T-helper 17 cell (primary cell): ENCODE results near the gene IKZF3. TPM values are rescaled to one million over a fixed set of nuclear protein-coding genes. Genes with fewer than 3 reads are reported as not detected.
"Not testable (repeated sequence)": the region's sequence is repeated elsewhere in the genome, so short reads cannot be mapped to it uniquely, and the experiment has no call there.

ENCODE experiments used
- ATAC-seq: fragments of 150-1000 bp; cut with Tn5 transposase; 2 replicates; pipeline ENCODE4 v1.10.0; 2021; ENCODE audit warnings: mild to moderate bottlenecking, moderate library complexity
- DNase-seq, 3 donors: peaks; one replicate each; pipeline versions ENCODE4 v3.0.0 to v3.0.0-alpha.2; 2020 to 2021
- H3K9me3 ChIP-seq: one replicate; pipeline ENCODE4 v1.7.0; 2013; ENCODE audit warnings: low read length, mild to moderate bottlenecking; ENCODE audit not compliant: control insufficient read depth, poor library complexity, severe bottlenecking
- H3K27ac Mint-ChIP-seq: one replicate; pipeline ENCODE4 v1.8.0; 2022; ENCODE audit warnings: mild to moderate bottlenecking, moderate library complexity, mixed read lengths
- H3K27me3 Mint-ChIP-seq: one replicate; pipeline ENCODE4 v1.8.0; 2022; ENCODE audit warnings: mixed read lengths
- H3K36me3 Mint-ChIP-seq: one replicate; pipeline ENCODE4 v1.8.0; 2022; ENCODE audit warnings: low read depth, mixed read lengths
- H3K4me1 Mint-ChIP-seq: one replicate; pipeline ENCODE4 v1.8.0; 2022; ENCODE audit warnings: mild to moderate bottlenecking, mixed read lengths
- H3K4me3 Mint-ChIP-seq: one replicate; pipeline ENCODE4 v1.8.0; 2022; ENCODE audit warnings: mild to moderate bottlenecking, moderate library complexity, mixed read lengths
- total RNA-seq, 4 donors: library from RNA in 2 of 4; stranded (reverse) in 2 of 4; gene quantifications; one replicate each; pipeline ENCODE4 v1.2.3 and lab custom pipeline; 2022 to 2026

The IKZF3 gene
- total RNA-seq, 2 donors from 2014 or later = 106 to 113 TPM

- H3K27ac Mint-ChIP-seq = no peak overlapping the region
- ATAC-seq (no peak), DNase-seq (peak in 1 of 3 donors; percentile 2)
- H3K4me1 Mint-ChIP-seq = peaks cover 20% of the 10 kb centered on the region
- H3K36me3 Mint-ChIP-seq = no peaks in the 10 kb centered on the region
- no peak overlapping the region for H3K4me3 Mint-ChIP-seq
- H3K27me3 Mint-ChIP-seq = no peaks in the 10 kb centered on the region
- H3K9me3 ChIP-seq = no peaks in the 10 kb centered on the region
These were observed 113.0 kb downstream of the IKZF3 start for GRCh38 chr17:39751016-39751543.

GRCh38 chr17:39750131-39751015 is 113.7 kb downstream of the IKZF3 start:
- H3K9me3 ChIP-seq = no peaks in the 10 kb centered on the region
- ATAC-seq = no peak
- H3K27ac Mint-ChIP-seq = no peak overlapping the region
- H3K4me1 Mint-ChIP-seq = peaks cover 13% of the 10 kb centered on the region
- no peaks in the 10 kb centered on the region for H3K36me3 Mint-ChIP-seq
- peak in 1 of 3 donors; percentile 6 for DNase-seq
- no peak overlapping the region for H3K4me3 Mint-ChIP-seq
- no peaks in the 10 kb centered on the region for H3K27me3 Mint-ChIP-seq

GRCh38 chr17:39748444-39749034 is 115.6 kb downstream of the IKZF3 start:
- H3K27ac Mint-ChIP-seq, H3K9me3 ChIP-seq, H3K36me3 Mint-ChIP-seq, H3K4me3 Mint-ChIP-seq, H3K27me3 Mint-ChIP-seq, ATAC-seq, DNase-seq, H3K4me1 Mint-ChIP-seq: not testable (repeated sequence)

- no peak overlapping the region for H3K27ac Mint-ChIP-seq
- no peaks in the 10 kb centered on the region for H3K27me3 Mint-ChIP-seq
- no peaks in the 10 kb centered on the region for H3K9me3 ChIP-seq
- no peaks in the 10 kb centered on the region for H3K36me3 Mint-ChIP-seq
- H3K4me1 Mint-ChIP-seq = peaks cover 2% of the 10 kb centered on the region
- DNase-seq (no peak), ATAC-seq (no peak)
- H3K4me3 Mint-ChIP-seq = no peak overlapping the region
These were observed 116.4 kb downstream of the IKZF3 start for GRCh38 chr17:39747745-39748144.

- Mint-ChIP-seq H3K4me1 (no peaks in the 10 kb centered on the region), H3K4me3 (peak overlapping the region; percentile 36)
- DNase-seq = no peak
These were observed 118.0 kb downstream of the IKZF3 start for GRCh38 chr17:39746145-39746461.

GRCh38 chr17:39745335-39746144 is 118.6 kb downstream of the IKZF3 start:
- Mint-ChIP-seq H3K36me3 (no peaks in the 10 kb centered on the region), H3K4me3 (no peak overlapping the region), H3K4me1 (no peaks in the 10 kb centered on the region), H3K27ac (no peak overlapping the region), H3K27me3 (no peaks in the 10 kb centered on the region)
- H3K9me3 ChIP-seq = no peaks in the 10 kb centered on the region
- ATAC-seq (no peak), DNase-seq (no peak)

More at GRCh38 chr17:39746145-39746461, 118.0 kb downstream of the IKZF3 start:
- Mint-ChIP-seq H3K27me3 (no peaks in the 10 kb centered on the region), H3K27ac (no peak overlapping the region), H3K36me3 (no peaks in the 10 kb centered on the region)
- H3K9me3 ChIP-seq = no peaks in the 10 kb centered on the region
- ATAC-seq = no peak

- Mint-ChIP-seq H3K36me3 (no peaks in the 10 kb centered on the region), H3K27ac (no peak overlapping the region), H3K4me3 (no peak overlapping the region), H3K27me3 (peaks cover 4% of the 10 kb centered on the region), H3K4me1 (no peaks in the 10 kb centered on the region)
- no peak for DNase-seq
- H3K9me3 ChIP-seq = no peaks in the 10 kb centered on the region
- ATAC-seq = no peak
These were observed 119.3 kb downstream of the IKZF3 start for GRCh38 chr17:39744836-39745215.

- H3K9me3 ChIP-seq = no peaks in the 10 kb centered on the region
- Mint-ChIP-seq H3K27me3 (peaks cover 10% of the 10 kb centered on the region), H3K4me3 (no peak overlapping the region), H3K27ac (no peak overlapping the region), H3K36me3 (no peaks in the 10 kb centered on the region), H3K4me1 (peaks cover 2% of the 10 kb centered on the region)
- ATAC-seq = no peak
- DNase-seq = no peak
These were observed 119.9 kb downstream of the IKZF3 start for GRCh38 chr17:39744075-39744835.

GRCh38 chr17:39742856-39743436 is 121.2 kb downstream of the IKZF3 start:
- Mint-ChIP-seq H3K4me3 (no peak overlapping the region), H3K27ac (no peak overlapping the region), H3K4me1 (peaks cover 7% of the 10 kb centered on the region), H3K27me3 (peaks cover 16% of the 10 kb centered on the region), H3K36me3 (peaks cover 4% of the 10 kb centered on the region)
- DNase-seq (no peak), ATAC-seq (no peak)
- H3K9me3 ChIP-seq = no peaks in the 10 kb centered on the region

- Mint-ChIP-seq H3K27me3 (peaks cover 16% of the 10 kb centered on the region), H3K4me3 (no peak overlapping the region), H3K36me3 (peaks cover 4% of the 10 kb centered on the region), H3K27ac (no peak overlapping the region), H3K4me1 (peaks cover 7% of the 10 kb centered on the region)
- ATAC-seq (no peak), DNase-seq (no peak)
- no peaks in the 10 kb centered on the region for H3K9me3 ChIP-seq
These were observed 121.8 kb downstream of the IKZF3 start for GRCh38 chr17:39742126-39742855.

- no peak for ATAC-seq
- peak overlapping the region; percentile 78 for H3K27ac Mint-ChIP-seq
These were observed 123.6 kb downstream of the IKZF3 start for GRCh38 chr17:39740357-39741111.

More at GRCh38 chr17:39740357-39741111, 123.6 kb downstream of the IKZF3 start:
- H3K27me3 Mint-ChIP-seq = peaks cover 24% of the 10 kb centered on the region
- H3K36me3 Mint-ChIP-seq = peaks cover 6% of the 10 kb centered on the region
- no peaks in the 10 kb centered on the region for H3K9me3 ChIP-seq
- peaks cover 10% of the 10 kb centered on the region for H3K4me1 Mint-ChIP-seq
- H3K4me3 Mint-ChIP-seq = no peak overlapping the region
- no peak for DNase-seq
